Astrocyte (in vitro differentiated cells and primary cell): ENCODE measurements around the gene TMEM203.

Source experiments
- EZH2 ChIP-seq: IDR thresholded peaks from 2 replicates; pipeline ENCODE4 v1.6.1; 2012; ENCODE audit warnings: mild to moderate bottlenecking, low read length, inconsistent platforms; ENCODE audit not compliant: insufficient read depth
- TF ChIP-seq, protein P1 (sequence below): IDR thresholded peaks from 2 replicates; pipeline ENCODE4 v1.5.1; 2011; ENCODE audit warnings: low read depth, mild to moderate bottlenecking, inconsistent platforms, low read length, moderate library complexity; ENCODE audit not compliant: insufficient read depth

DNA sequence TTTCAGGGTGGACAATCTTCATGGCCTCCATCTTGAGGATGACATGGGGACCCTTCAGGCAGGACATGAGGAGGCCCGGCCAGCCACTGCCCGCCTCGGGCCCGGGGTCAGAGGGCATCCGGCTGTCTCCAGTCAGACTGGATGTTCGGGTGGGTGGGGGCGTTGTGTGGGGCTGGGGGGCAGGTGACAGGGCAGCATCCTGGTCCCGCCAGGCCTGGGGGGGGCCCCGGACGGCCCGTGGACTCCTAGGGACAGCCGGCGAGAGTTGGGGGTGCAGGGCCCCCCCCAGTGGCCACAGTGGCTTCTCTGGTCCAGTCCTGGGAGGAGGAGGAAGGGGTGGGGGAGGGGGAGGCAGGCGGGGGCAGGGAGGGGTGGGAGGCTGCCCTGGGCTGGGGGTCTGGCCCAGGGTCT, 15.7 kb upstream of the TMEM203 start:
- TF ChIP-seq, protein P1, sequence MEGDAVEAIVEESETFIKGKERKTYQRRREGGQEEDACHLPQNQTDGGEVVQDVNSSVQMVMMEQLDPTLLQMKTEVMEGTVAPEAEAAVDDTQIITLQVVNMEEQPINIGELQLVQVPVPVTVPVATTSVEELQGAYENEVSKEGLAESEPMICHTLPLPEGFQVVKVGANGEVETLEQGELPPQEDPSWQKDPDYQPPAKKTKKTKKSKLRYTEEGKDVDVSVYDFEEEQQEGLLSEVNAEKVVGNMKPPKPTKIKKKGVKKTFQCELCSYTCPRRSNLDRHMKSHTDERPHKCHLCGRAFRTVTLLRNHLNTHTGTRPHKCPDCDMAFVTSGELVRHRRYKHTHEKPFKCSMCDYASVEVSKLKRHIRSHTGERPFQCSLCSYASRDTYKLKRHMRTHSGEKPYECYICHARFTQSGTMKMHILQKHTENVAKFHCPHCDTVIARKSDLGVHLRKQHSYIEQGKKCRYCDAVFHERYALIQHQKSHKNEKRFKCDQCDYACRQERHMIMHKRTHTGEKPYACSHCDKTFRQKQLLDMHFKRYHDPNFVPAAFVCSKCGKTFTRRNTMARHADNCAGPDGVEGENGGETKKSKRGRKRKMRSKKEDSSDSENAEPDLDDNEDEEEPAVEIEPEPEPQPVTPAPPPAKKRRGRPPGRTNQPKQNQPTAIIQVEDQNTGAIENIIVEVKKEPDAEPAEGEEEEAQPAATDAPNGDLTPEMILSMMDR = no peak
- no peak for TF ChIP-seq EZH2
